Dendritic cell treated with granulocyte-macrophage colony-stimulating factor and Interleukin-4, amounts not matched to agents 40 ng/mL and 50 ng/mL, for 4 days (primary cell): ENCODE measurements around the gene HADH.
"Not testable (repeated sequence)": the region's sequence is repeated elsewhere in the genome, so short reads cannot be mapped to it uniquely, and the experiment has no call there.

Experiments
- H3K27ac Mint-ChIP-seq: one replicate; pipeline ENCODE4 v1.8.0; 2022; ENCODE audit warnings: mild to moderate bottlenecking, mixed read lengths
- H3K27me3 Mint-ChIP-seq: one replicate; pipeline ENCODE4 v1.8.0; 2022; ENCODE audit warnings: mild to moderate bottlenecking, mixed read lengths
- H3K36me3 Mint-ChIP-seq: one replicate; pipeline ENCODE4 v1.8.0; 2022; ENCODE audit warnings: low read depth, mixed read lengths
- H3K4me1 Mint-ChIP-seq: one replicate; pipeline ENCODE4 v1.8.0; 2022; ENCODE audit warnings: low read depth, mixed read lengths
- H3K4me3 Mint-ChIP-seq: one replicate; pipeline ENCODE4 v1.8.0; 2022; ENCODE audit warnings: mild to moderate bottlenecking, moderate library complexity, mixed read lengths
- H3K9me3 Mint-ChIP-seq: one replicate; pipeline ENCODE4 v1.8.0; 2022; ENCODE audit warnings: mixed read lengths
- intact Hi-C: fragments of 100-400 bp; cut with micrococcal nuclease; formaldehyde crosslinking; loops from one replicate; pipeline ENCODE4 v1.15.0; 2022

The HADH gene

GRCh38 chr4:107989537-107990386 is at the start of gene HADH:
Gene HADH, plus strand, starts transcription at chr4:107989889. Its CDS starts 44 bp downstream, at chr4:107989933.
- Mint-ChIP-seq H3K27me3 (no peaks in the 10 kb centered on the region), H3K36me3 (peaks cover 8% of the 10 kb centered on the region), H3K9me3 (no peaks in the 10 kb centered on the region), H3K4me1 (peaks cover 38% of the 10 kb centered on the region), H3K4me3 (peak within 1 kb of the TSS; percentile 96), H3K27ac (peak within 1 kb of the TSS; percentile 94)
- intact Hi-C loops: loop anchor here (1.0 to 5.0 kb wide), 3 partner anchors 57 to 269 kb away; partner anchors contain the start of genes CYP2U1 and PAPSS1

- Mint-ChIP-seq H3K4me1 (no peaks in the 10 kb centered on the region), H3K27me3 (no peaks in the 10 kb centered on the region), H3K4me3 (no peak overlapping the region), H3K36me3 (no peaks in the 10 kb centered on the region), H3K27ac (no peak overlapping the region), H3K9me3 (no peaks in the 10 kb centered on the region)
- intact Hi-C loops: no loop called here
Measured at GRCh38 chr4:107945809-107946208, 43.9 kb upstream of the HADH start.

GRCh38 chr4:107950746-107951540 is 38.7 kb upstream of the HADH start:
- Mint-ChIP-seq H3K36me3 (no peaks in the 10 kb centered on the region), H3K4me3 (no peak overlapping the region), H3K27me3 (no peaks in the 10 kb centered on the region), H3K27ac (no peak overlapping the region), H3K4me1 (no peaks in the 10 kb centered on the region), H3K9me3 (peaks cover 11% of the 10 kb centered on the region)
- intact Hi-C loops: no loop called here

GRCh38 chr4:107951551-107951950 is 38.1 kb upstream of the HADH start:
- Mint-ChIP-seq H3K9me3 (peaks cover 17% of the 10 kb centered on the region), H3K27me3 (no peaks in the 10 kb centered on the region), H3K27ac (no peak overlapping the region), H3K36me3 (no peaks in the 10 kb centered on the region), H3K4me3 (no peak overlapping the region), H3K4me1 (no peaks in the 10 kb centered on the region)
- intact Hi-C loops: no loop called here

DNA sequence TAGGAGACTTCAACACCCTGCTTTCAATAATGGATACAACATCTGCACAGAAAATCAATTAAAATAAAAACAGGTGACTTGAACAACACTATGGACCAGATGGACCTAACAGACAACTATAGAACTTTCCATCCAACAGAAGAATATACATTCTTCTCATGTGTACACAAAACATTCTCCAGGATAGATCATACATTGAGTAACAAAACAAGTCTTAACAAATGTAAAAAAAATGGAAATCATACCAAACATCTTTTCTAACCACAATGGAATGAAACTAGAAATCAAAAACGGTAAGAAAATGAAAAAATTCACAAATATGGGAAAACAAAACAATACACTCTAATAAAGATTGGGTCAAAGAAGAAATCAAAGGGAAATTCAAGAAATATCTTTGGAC is 33.7 kb upstream of the HADH start:
- intact Hi-C loops: no loop called here
- no peak overlapping the region for H3K4me3 Mint-ChIP-seq
- peaks cover 40% of the 10 kb centered on the region for H3K9me3 Mint-ChIP-seq

GRCh38 chr4:107966903-107967302 is 22.8 kb upstream of the HADH start:
- no peaks in the 10 kb centered on the region for H3K36me3 Mint-ChIP-seq
- intact Hi-C loops: no loop called here

More for the DNA sequence above, 33.7 kb upstream of the HADH start:
- Mint-ChIP-seq H3K36me3 (no peaks in the 10 kb centered on the region), H3K27ac (no peak overlapping the region), H3K4me1 (no peaks in the 10 kb centered on the region), H3K27me3 (no peaks in the 10 kb centered on the region)

DNA sequence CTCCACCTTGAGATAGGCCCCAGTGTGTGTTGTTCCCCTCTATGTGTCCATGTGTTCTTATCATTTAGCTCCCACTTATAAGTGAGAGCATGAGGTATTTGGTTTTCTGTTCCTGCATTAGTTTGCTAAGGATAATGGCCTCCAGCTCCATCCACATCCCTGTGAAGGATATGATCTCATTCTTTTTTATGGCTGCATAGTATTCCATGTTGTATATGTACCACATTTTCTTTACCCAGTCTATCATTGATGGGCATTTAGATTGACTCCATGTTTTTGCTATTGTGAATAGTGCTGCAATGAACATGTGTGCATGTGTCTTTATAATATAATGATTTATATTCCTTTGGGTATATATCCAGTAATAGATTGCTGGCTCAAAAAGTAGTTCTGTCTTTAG is 22.2 kb upstream of the HADH start:
- intact Hi-C loops, H3K9me3 Mint-ChIP-seq, H3K36me3 Mint-ChIP-seq, H3K4me3 Mint-ChIP-seq, H3K4me1 Mint-ChIP-seq, H3K27ac Mint-ChIP-seq, H3K27me3 Mint-ChIP-seq: not testable (repeated sequence)

More at GRCh38 chr4:107966903-107967302, 22.8 kb upstream of the HADH start:
- Mint-ChIP-seq H3K9me3 (peaks cover under 1% of the 10 kb centered on the region), H3K4me1 (no peaks in the 10 kb centered on the region), H3K4me3 (no peak overlapping the region), H3K27me3 (no peaks in the 10 kb centered on the region), H3K27ac (no peak overlapping the region)

- H3K4me3 Mint-ChIP-seq, H3K27me3 Mint-ChIP-seq, H3K36me3 Mint-ChIP-seq, H3K4me1 Mint-ChIP-seq, intact Hi-C loops, H3K27ac Mint-ChIP-seq, H3K9me3 Mint-ChIP-seq: not testable (repeated sequence)
Measured at GRCh38 chr4:107967921-107968320, 21.8 kb upstream of the HADH start.

- Mint-ChIP-seq H3K27ac (no peak overlapping the region), H3K27me3 (peaks cover 1% of the 10 kb centered on the region), H3K36me3 (no peaks in the 10 kb centered on the region), H3K4me3 (no peak overlapping the region), H3K4me1 (peaks cover 5% of the 10 kb centered on the region), H3K9me3 (peaks cover 11% of the 10 kb centered on the region)
- intact Hi-C loops: no loop called here
Measured at GRCh38 chr4:107970063-107970798, 19.5 kb upstream of the HADH start.

DNA sequence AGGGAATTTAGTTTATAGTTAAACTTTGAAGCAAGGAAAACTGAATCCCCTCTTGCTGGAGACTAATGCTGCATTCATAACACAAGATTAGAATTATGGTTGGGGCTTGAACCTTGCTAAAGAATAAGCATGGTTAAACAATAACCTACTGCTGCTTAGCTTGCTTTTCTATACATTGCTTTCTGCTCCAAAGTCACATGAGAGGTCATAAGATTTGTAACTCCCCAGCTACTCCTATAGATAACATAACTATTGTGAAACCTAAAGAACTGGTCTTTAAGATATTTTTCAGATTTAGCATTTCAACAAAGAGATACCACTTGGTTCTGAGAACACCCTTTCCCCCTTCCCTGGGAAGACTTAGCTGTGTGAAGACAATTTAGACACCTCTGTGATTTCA is 17.1 kb upstream of the HADH start:
- peaks cover 5% of the 10 kb centered on the region for H3K4me1 Mint-ChIP-seq
- intact Hi-C loops: no loop called here
- no peak overlapping the region for H3K4me3 Mint-ChIP-seq
- H3K27ac Mint-ChIP-seq: no peak overlapping the region
- H3K9me3 Mint-ChIP-seq: peaks cover 18% of the 10 kb centered on the region
- no peaks in the 10 kb centered on the region for H3K36me3 Mint-ChIP-seq
- H3K27me3 Mint-ChIP-seq: peaks cover 1% of the 10 kb centered on the region

- intact Hi-C loops: no loop called here
- H3K4me1 Mint-ChIP-seq: peaks cover 5% of the 10 kb centered on the region
- no peak overlapping the region for H3K4me3 Mint-ChIP-seq
- no peaks in the 10 kb centered on the region for H3K36me3 Mint-ChIP-seq
- peaks cover 18% of the 10 kb centered on the region for H3K9me3 Mint-ChIP-seq
- H3K27me3 Mint-ChIP-seq: peaks cover 1% of the 10 kb centered on the region
- no peak overlapping the region for H3K27ac Mint-ChIP-seq
Measured at GRCh38 chr4:107974523-107974922, 15.2 kb upstream of the HADH start.

GRCh38 chr4:107977482-107977881 is 12.2 kb upstream of the HADH start:
- no peak overlapping the region for H3K27ac Mint-ChIP-seq
- H3K4me3 Mint-ChIP-seq: no peak overlapping the region
- intact Hi-C loops: no loop called here
- H3K4me1 Mint-ChIP-seq: peaks cover 5% of the 10 kb centered on the region
- H3K36me3 Mint-ChIP-seq: no peaks in the 10 kb centered on the region
- peaks cover 27% of the 10 kb centered on the region for H3K9me3 Mint-ChIP-seq
- peaks cover 1% of the 10 kb centered on the region for H3K27me3 Mint-ChIP-seq

DNA sequence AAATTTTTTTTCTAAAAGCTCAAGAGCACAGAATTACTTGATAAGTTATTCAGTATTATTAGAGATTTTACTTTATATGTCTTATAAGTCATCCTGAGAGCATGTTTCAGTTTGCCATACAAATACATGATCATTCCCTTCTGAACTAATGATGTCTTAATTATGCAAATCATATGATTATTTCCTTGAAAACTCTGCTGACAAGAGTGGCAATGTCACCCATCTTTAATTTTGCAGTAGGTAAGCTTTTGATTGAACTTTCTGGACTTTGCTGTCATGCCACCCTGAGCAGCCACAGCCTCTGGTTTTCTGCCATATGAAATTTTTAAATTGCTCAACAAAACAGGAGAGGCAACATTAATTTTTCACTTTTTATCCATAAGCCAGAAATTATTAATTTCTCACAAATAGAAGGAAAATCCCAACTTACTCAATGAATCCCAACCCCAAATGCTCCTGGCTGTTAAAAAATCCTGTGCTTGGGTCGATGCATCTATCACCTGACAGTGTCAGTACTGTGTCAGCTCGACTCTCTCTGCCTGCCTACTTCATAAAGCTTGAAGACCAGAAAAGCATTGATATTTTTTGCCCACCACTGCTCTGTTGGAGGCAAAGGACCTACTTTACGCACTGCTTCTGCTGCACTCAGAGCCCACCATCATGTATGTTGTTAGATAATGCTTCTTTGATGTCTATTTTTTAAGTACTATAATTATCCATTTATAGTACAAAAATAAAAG is 11.6 kb upstream of the HADH start:
- H3K27ac Mint-ChIP-seq: no peak overlapping the region
- H3K4me1 Mint-ChIP-seq: peaks cover 5% of the 10 kb centered on the region
- no peaks in the 10 kb centered on the region for H3K36me3 Mint-ChIP-seq
- H3K27me3 Mint-ChIP-seq: no peaks in the 10 kb centered on the region
- H3K4me3 Mint-ChIP-seq: no peak overlapping the region
- H3K9me3 Mint-ChIP-seq: peaks cover 27% of the 10 kb centered on the region
- intact Hi-C loops: no loop called here
